ENCODE data around the gene STIM2.
"Not testable (repeated sequence)": the region's sequence is repeated elsewhere in the genome, so short reads cannot be mapped to it uniquely, and the experiment has no call there.

GRCh38 chr4:27035127-27035526, 174.5 kb downstream of the STIM2 start:
- TF ChIP-seq CTCF (IDR thresholded peaks at IDR 0.05); POLR2A (IDR thresholded peaks at IDR 0.05); POLR2AphosphoS5 (IDR thresholded peaks at IDR 0.05); EP300 (IDR thresholded peaks at IDR 0.05; ENCODE audit: low read depth): not testable (repeated sequence)

Data from transverse colon (tissue), 4 donors.